NCI-H1930 (cell line): ENCODE data around the gene MESP1.

Source experiments
- DNase-seq, 2 experiments: peaks; one replicate each; lab custom pipeline; 2025; lab: John Stamatoyannopoulos, UW

The MESP1 gene

DNA sequence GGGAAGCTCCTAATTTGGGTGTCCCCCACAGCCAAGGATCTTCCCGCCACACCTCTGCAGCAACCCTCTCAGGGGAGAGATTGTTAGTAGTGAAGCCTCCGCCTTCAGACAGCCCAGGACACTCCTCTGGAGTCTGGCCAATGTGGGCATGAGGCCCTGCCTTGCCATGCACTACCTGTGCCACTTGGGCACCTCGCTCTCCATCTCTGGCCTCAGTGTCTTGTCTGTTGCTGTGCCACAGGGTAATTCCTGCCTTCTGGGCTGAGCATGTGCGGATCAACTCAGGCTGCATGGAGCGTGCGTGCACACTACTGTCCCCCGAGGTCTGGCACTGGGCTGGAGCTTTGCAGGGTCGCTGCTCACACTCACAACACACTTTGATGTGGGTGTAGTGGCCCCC, 7.9 kb upstream of the MESP1 start:
- no peak for DNase-seq

DNA sequence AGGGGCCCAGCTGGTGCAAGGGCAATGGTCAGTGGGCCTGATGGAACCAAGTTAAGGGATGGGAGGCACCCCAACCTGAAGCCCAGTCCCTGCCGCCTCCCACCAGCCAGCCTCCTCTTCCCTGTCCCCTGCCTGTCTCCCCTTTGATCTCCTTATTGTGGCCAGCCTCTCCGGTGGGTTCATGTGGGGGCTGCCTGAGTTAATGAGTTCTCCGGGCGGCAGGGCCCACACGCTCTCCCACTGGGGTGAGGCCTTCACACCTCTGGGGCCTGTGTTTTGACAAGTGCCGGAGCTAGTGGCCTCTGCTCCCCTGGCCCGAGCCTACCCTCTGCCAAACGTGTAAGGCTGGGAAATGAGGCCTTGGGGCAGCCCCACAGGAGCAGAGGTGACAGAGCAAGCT, 7.2 kb upstream of the MESP1 start:
- no peak for DNase-seq

GRCh38 chr15:89756897-89757296, 5.8 kb upstream of the MESP1 start:
- no peak for DNase-seq

DNA sequence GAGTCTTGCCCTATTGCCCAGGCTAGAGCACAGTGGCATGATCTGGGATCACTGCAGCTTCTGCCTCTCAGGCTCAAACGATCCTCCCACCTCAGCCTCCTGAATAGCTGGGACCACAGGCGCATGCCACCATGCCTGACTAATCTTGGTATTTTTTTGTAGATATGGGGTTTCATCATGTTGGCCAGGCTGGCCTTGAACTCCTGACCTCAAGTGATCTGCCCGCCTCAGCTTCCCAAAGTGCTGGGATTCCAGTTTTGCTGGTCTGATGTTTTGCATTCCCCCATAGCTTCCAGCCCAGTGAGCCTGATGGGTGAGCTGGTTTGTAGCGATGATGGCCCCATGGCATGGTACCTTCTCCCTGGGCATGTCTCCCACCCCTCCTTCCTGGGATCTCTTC, 4.7 kb upstream of the MESP1 start:
- no peak for DNase-seq

- DNase-seq: no peak
These were observed 3.5 kb upstream of the MESP1 start for GRCh38 chr15:89754361-89755154.

GRCh38 chr15:89753855-89754254, 2.8 kb upstream of the MESP1 start:
- no peak for DNase-seq

DNA sequence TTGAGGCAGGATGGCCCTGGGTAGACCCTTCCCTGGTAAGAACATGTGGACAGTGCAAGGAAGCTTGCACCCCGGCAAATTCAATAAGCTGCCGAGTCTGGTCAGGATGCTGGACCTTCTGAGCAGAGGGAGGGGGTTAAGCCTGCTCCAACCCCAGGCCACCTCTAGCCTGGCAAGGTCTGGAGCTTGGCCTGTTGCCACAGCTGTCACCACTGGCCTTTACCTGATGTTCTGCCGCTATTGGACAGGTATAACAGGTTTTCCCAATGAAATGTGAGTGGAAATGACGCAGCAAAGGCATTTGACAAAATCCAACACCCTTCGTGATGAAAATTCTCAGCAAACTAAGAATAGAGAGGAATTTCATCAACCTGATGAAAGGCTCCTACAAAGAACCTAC, 699 bp upstream of the MESP1 start:
- DNase-seq: no peak

- DNase-seq: peak in 1 of 2 experiments; percentile 4
These were observed 994 bp downstream of the MESP1 start for GRCh38 chr15:89749951-89750559.

DNA sequence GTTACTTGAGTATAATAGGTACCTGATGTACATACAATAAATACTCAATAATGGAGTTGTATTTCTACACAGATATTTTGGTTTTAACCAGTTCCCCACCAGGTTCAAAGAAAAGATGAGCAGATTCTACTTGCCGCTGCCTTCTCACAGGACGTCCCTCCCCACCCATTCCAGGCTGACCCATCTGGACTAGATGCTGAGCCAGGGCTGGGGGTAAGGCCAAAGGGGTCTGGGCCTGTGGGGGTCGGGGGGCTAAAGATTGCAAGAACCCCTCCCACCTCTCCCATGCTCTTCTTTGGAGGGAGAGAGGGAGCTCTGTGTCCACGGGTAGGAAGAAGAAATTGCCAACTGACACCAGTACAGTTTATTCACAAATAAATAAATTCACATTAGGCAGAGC, 1.5 kb downstream of the MESP1 start:
- no peak for DNase-seq

GRCh38 chr15:89749054-89749453, 2.0 kb downstream of the MESP1 start:
- DNase-seq: no peak

DNA sequence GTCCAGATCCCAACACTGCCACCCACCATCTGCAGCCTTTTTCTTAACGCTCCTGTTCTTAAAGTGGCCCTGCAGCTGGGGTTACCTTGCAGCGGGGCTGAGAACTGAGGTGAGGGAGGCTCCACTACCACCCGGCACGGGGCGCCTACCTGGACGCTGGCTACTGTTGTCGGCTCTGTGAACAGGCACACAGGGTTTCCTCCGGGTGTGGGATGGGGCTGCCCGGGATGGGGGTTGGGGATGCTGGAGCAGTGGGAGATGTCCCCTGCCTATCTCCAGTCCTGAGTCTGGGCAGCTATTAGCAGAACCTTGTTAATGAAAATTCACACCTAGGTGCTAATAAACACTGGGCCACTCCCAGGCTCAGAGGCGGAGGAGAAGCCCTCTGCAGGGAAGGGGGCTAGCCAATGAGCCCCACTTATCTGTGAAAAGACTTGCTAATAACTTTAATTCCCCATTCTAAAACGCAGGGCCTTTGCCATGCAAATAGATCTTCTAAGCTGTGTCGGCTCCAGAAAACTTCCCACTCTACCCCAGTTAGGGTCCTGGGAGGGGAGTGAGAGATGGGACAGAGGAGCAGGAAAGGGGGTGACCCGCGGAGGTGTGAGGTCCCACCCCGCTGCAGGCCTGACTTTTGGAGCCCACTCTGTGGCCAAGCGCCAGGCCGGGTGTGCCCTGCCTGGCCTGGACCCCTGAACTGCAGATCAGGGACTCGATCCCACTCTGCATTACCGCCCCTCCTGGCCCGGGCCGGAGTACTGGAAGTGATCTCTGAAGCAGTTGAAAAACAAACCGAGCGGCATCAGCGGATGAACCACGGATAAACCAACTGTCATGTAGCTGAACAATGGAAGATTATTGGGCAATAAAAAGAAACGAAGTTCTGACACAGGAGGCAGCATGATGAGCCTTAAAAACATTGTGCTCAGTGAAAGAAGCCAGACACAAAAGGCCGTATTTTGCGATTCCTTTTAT, 3.1 kb downstream of the MESP1 start:
- no peak for DNase-seq

DNA sequence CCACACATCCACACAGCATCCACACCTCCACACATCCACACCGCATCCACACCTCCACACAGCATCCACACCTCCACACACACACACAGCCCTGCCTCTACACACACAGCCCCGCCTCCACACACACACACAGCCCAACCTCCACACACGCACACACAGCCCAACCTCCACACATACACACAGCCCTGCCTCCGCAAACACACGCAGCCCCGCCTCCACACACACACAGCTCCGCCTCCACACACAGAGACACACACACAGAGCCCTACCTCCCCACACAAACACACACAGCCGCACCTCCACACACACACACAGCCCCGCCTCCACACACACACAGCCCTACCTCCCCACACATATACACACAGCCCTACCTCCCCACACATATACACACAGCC, 4.7 kb downstream of the MESP1 start:
- no peak for DNase-seq

- DNase-seq: no peak
These were observed 5.3 kb downstream of the MESP1 start for GRCh38 chr15:89745768-89746167.

DNA sequence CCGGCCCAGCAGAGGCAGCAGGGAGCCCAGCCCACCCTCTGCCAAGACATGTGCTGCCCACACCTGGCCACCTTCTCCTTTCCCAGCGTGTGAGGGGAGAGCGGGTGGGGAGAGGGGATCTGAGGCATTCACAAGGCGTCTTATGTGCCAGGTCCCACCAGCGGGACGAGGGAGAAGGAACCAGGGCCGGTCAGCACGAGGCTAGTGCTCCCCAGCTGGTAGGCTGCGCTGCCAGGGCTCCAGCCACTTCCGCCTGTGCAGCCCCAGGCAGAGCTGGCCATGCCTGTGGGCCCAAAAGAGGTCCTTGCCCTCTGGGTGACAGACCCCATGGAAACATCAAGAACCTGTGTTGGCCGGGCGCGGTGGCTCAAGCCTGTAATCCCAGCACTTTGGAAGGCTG, 5.9 kb downstream of the MESP1 start:
- no peak for DNase-seq

- DNase-seq: no peak
These were observed 7.5 kb downstream of the MESP1 start for GRCh38 chr15:89743594-89743993.

GRCh38 chr15:89743011-89743410, 8.0 kb downstream of the MESP1 start:
- no peak for DNase-seq

DNA sequence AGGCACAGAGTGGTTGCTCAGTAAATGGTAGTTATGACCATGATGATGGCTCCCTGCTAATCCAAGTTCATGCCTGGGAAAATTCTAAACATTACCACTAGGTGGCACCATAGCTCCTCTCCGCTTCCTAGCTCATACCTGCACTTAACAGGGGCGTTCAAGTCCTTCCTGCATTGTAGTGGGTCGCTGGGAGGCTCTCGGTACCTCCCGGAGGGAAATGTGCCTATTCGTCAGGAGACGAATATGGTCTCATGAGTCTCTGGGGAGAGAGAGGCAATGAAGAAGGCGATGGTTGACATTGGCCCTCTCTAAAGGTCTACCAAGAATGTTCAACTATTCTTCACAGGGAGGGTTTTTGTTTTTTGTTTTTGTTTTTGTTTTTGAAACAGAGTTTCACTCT, 10.9 kb downstream of the MESP1 start:
- DNase-seq: peak; percentile 32 to 60

GRCh38 chr15:89735773-89736172, 15.3 kb downstream of the MESP1 start:
- DNase-seq: no peak

DNA sequence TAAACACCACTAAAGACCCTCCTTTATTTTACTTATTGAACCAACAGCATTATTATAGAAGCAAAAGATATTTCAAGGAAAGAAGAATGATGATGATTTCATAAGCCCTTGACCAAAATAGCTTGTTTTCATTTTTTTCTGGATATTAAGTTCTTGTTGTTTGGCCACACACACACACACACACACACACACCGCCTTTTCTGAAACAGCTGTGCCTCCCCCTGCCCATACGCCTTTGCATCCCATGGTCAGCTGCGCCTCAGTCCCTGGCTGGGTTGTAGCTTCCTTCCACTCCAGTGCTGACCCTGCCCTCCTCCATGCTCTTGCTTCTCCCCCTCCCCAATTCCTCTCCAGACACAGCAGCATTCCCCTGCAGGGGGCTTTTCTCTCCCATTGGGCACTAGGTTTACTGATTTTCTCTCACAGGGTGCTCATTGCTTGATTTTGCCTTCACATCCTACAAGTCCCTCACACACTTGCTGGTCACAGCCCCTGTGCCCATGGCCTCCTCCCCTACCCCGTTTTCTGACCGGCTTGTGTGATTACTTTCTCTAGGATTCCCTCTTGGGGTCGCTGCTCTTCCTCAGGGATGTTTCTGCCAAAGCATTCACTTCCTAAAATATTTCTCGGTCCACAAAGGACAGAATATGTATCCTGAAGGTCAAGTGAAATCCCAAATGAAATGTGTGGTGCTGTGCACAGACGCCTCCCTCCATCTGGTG, 18.4 kb downstream of the MESP1 start:
- DNase-seq: no peak

DNA sequence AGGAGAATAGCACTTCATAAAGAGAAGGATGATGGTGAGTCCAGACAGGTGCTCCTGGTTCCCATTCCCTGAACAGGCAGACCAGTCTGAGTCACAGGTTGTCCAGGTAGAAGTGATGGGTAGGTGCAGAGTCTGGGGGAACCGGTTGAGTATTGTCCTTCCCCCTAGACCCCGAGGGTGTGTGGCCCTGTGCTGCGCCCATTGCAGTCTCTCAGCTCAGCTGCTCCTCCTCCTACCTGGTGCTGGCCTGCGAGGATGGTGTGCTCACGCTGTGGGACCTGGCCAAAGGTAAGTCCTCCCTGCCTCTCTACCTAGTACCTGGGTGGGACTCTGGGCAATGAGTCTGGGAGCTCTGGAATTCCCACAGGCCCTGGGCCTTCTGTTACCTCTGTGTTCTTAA, 19.8 kb downstream of the MESP1 start:
- no peak for DNase-seq

DNA sequence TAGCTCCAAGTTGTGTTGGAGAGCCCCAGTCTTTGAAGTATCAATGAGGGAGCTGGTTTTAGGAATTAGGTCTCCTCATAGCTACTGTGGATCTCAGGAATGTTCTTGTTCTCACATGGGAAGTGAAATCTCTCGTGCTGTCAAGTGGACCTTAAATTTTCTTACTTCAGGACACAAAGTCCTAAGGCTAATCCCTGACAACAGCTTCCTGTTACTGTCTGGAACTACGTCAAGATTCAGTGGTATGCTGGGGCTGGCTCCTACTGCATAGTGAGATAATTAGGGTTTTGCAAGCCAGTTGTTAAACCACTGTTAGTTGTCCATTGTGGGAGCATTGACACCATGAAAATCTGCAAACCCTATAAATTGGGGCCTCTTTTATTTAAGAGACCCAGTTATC, 22.8 kb downstream of the MESP1 start:
- DNase-seq: no peak

GRCh38 chr15:89725064-89725463, 26.0 kb downstream of the MESP1 start:
- no peak for DNase-seq
